DND-41 (cell line): ENCODE measurements around the gene AGAP1.
A peak's percentile ranks its signal among the peaks of the same experiment; 100 is the strongest.

Source experiments
- ATAC-seq: fragments of 200-7000 bp; cut with Tn5 transposase; 3 replicates; pipeline ENCODE4 v1.9.1; 2021; ENCODE audit warnings: low read depth; ENCODE audit not compliant: insufficient read depth
- DNase-seq: peaks from one replicate; pipeline ENCODE4 v3.0.0-alpha.2; 2020
- H2AFZ ChIP-seq: 2 replicates; pipeline ENCODE4 v1.6.0; 2012; ENCODE audit warnings: low read depth, low read length
- H3K27ac ChIP-seq: 2 replicates; pipeline ENCODE4 v1.5.1; 2012; ENCODE audit warnings: low read length, inconsistent platforms
- H3K27me3 ChIP-seq: fragments of 200-600 bp; sonication (generic); 2 replicates; pipeline ENCODE4 v1.6.0; 2012; ENCODE audit warnings: low read length, mild to moderate bottlenecking, inconsistent platforms; ENCODE audit not compliant: insufficient read depth, poor library complexity
- H3K36me3 ChIP-seq: 2 replicates; pipeline ENCODE4 v1.5.1; 2012; ENCODE audit warnings: low read length, inconsistent platforms; ENCODE audit not compliant: insufficient read depth
- H3K4me1 ChIP-seq: 2 replicates; pipeline ENCODE4 v1.5.1; 2012; ENCODE audit warnings: mild to moderate bottlenecking, low read length; ENCODE audit not compliant: insufficient read depth
- H3K4me2 ChIP-seq: 2 replicates; pipeline ENCODE4 v1.6.0; 2012; ENCODE audit warnings: mild to moderate bottlenecking, moderate library complexity, low read length, inconsistent platforms; ENCODE audit not compliant: insufficient read depth
- H3K4me3 ChIP-seq, 2 experiments: fragments of 200-600 bp in 1 of 2; shearing (Covaris generic) in 1 of 2; 2 replicates each; pipeline ENCODE4 v1.5.1; 2012 to 2016; ENCODE audit warnings: inconsistent platforms in 2 of 2, low read length in 2 of 2, mild to moderate bottlenecking in 2 of 2, low read depth in 1 of 2, moderate library complexity in 1 of 2
- H3K79me2 ChIP-seq: 2 replicates; pipeline ENCODE4 v1.6.0; 2012; ENCODE audit warnings: low read length, inconsistent platforms; ENCODE audit not compliant: insufficient read depth
- H3K9ac ChIP-seq: 2 replicates; pipeline ENCODE4 v1.6.0; 2012; ENCODE audit warnings: low read depth, mild to moderate bottlenecking, inconsistent platforms, low read length, moderate library complexity
- H3K9me3 ChIP-seq: 2 replicates; pipeline ENCODE4 v1.5.1; 2012; ENCODE audit warnings: low read length, moderate library complexity, mild to moderate bottlenecking, inconsistent platforms; ENCODE audit not compliant: insufficient read depth, severe bottlenecking
- H4K20me1 ChIP-seq: 2 replicates; pipeline ENCODE4 v1.6.0; 2012; ENCODE audit warnings: low read length; ENCODE audit not compliant: insufficient read depth
- EZH2 ChIP-seq: IDR thresholded peaks from 3 replicates; pipeline ENCODE4 v1.6.1; 2012; ENCODE audit warnings: borderline replicate concordance, low read depth, mild to moderate bottlenecking, moderate library complexity, low read length, inconsistent platforms; ENCODE audit not compliant: severe bottlenecking
- TF ChIP-seq, protein P1 (sequence below): IDR thresholded peaks from 2 replicates; pipeline ENCODE4 v1.5.1; 2012; ENCODE audit warnings: borderline replicate concordance, low read length, moderate library complexity, mild to moderate bottlenecking; ENCODE audit not compliant: poor library complexity, severe bottlenecking; ENCODE audit errors: extremely low read depth

The AGAP1 gene

DNA sequence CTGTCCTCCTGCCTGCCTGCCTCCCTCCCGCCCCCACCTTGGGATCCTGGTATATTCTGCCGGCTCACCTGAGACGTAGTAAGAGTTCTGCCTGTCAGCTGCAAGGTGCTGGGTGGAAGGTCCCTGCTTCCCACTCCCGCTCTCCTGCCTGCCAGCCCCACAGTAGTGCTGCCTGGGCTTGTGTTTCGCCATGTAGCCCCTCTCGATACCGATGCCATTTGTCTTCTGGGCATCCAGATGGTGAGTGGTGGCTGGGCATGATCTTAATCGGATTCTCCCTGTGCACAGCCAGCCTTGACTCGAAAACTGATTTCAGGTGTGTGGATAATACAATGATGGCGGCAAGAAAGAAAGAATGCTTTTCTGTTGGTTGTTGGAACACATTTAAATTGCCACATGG, 184.9 kb downstream of the AGAP1 start:
- no peaks in the 10 kb centered on the region for H3K27me3 ChIP-seq
- peaks cover 34% of the 10 kb centered on the region; the same call in 1 of the 2 replicates for H4K20me1 ChIP-seq
- no peak overlapping the region for H3K4me3 ChIP-seq
- TF ChIP-seq EZH2: no peak
- TF ChIP-seq, protein P1, sequence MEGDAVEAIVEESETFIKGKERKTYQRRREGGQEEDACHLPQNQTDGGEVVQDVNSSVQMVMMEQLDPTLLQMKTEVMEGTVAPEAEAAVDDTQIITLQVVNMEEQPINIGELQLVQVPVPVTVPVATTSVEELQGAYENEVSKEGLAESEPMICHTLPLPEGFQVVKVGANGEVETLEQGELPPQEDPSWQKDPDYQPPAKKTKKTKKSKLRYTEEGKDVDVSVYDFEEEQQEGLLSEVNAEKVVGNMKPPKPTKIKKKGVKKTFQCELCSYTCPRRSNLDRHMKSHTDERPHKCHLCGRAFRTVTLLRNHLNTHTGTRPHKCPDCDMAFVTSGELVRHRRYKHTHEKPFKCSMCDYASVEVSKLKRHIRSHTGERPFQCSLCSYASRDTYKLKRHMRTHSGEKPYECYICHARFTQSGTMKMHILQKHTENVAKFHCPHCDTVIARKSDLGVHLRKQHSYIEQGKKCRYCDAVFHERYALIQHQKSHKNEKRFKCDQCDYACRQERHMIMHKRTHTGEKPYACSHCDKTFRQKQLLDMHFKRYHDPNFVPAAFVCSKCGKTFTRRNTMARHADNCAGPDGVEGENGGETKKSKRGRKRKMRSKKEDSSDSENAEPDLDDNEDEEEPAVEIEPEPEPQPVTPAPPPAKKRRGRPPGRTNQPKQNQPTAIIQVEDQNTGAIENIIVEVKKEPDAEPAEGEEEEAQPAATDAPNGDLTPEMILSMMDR: no peak
- no peaks in the 10 kb centered on the region for H3K4me1 ChIP-seq
- no peak overlapping the region for H3K27ac ChIP-seq
- no peak overlapping the region for H3K9ac ChIP-seq
- no peak overlapping the region for H2AFZ ChIP-seq
- no peak for DNase-seq
- H3K4me2 ChIP-seq: no peak overlapping the region
- no peaks in the 10 kb centered on the region for H3K9me3 ChIP-seq
- peaks cover 49% of the 10 kb centered on the region for H3K79me2 ChIP-seq
- no peaks in the 10 kb centered on the region for H3K36me3 ChIP-seq
- no peak for ATAC-seq

DNA sequence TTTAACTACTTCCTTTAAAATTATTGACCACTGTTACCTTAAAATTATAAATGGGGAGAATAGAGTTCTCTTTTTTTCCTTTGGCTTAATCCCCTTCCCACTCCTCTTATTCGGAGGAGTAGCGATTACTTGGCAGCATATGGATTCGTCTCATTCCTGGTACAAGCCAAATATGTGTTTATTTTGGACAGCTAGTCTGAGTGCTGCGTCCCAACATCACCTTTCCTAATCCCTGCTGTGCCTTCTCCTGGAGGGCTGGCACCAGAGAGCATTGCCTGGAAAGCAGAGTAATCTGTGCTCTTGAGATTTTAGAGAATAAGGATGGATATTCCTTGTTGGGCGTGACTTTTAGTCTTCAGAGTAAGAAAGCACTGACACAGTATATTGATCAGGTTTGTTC, 185.6 kb downstream of the AGAP1 start:
- Histone ChIP-seq H3K27ac (no peak overlapping the region), H3K4me2 (no peak overlapping the region), H3K27me3 (no peaks in the 10 kb centered on the region), H3K4me1 (no peaks in the 10 kb centered on the region), H4K20me1 (peaks cover 29% of the 10 kb centered on the region; the same call in 1 of the 2 replicates), H3K4me3 (no peak overlapping the region), H3K79me2 (peaks cover 42% of the 10 kb centered on the region), H3K9ac (no peak overlapping the region), H3K9me3 (no peaks in the 10 kb centered on the region), H2AFZ (no peak overlapping the region), H3K36me3 (no peaks in the 10 kb centered on the region)
- no peak for TF ChIP-seq EZH2
- TF ChIP-seq, protein P1: no peak
- ATAC-seq (no peak), DNase-seq (no peak)

DNA sequence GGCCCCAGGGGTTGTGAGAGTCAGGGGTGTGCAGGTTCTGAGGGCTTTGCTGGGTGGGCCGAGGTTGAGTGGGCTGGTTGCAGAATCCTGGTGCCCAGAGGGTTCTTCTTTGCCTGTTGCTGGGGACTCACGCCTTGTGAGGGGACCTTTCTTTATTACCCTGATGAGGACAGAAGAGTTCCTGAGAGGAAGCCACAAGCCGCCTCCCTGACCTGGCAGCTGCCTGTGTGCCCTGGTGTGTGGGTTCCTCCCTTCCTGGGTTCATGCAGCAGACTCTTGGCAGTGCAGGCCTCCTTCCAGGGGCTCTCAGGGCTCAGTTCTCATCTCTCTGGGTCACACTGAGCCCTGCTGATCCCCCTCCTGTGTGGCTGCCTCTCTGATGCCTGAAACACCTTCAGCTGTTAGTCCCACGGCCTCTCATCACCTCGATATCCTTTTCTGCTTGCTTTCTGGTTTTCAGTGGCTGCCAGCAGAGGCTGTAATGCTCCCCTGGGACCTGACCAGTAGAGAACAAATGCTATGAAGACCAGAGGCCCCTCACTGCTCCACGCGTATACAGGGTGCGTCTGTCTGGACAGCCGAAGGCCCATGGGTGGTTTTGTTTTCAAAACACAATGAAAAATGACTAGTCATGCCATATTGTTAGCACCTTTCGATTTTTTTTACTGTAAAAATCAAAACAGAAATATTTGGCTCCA, 191.3 kb downstream of the AGAP1 start:
- Histone ChIP-seq H3K79me2 (peaks cover 21% of the 10 kb centered on the region), H3K4me3 (no peak overlapping the region)

More for the DNA sequence above, 191.3 kb downstream of the AGAP1 start:
- no peak overlapping the region for H2AFZ ChIP-seq
- no peak for TF ChIP-seq EZH2
- TF ChIP-seq, protein P1: no peak
- H3K9me3 ChIP-seq: no peaks in the 10 kb centered on the region
- no peak overlapping the region for H3K9ac ChIP-seq
- H4K20me1 ChIP-seq: peaks cover 32% of the 10 kb centered on the region
- no peaks in the 10 kb centered on the region for H3K36me3 ChIP-seq
- H3K27ac ChIP-seq: no peak overlapping the region
- DNase-seq: peak; percentile 20
- H3K4me2 ChIP-seq: no peak overlapping the region
- no peaks in the 10 kb centered on the region for H3K4me1 ChIP-seq
- no peaks in the 10 kb centered on the region for H3K27me3 ChIP-seq
- peak; percentile 78 for ATAC-seq
